K562 (cell line): Measurements from ENCODE around the gene WFIKKN2. TPM values are rescaled to one million over a fixed set of nuclear protein-coding genes. Genes with fewer than 3 reads are reported as not detected.

ENCODE experiments used
- CHD2 ChIP-seq: IDR thresholded peaks from 2 replicates; pipeline ENCODE4 v1.6.1; 2011; ENCODE audit warnings: low read depth, low read length
- CREM ChIP-seq: IDR thresholded peaks from 2 replicates; pipeline ENCODE4 v1.6.1; 2014; ENCODE audit warnings: antibody characterized with exemption, low read depth
- DMBX1 ChIP-seq: fragments of 250-450 bp; sonication (Bioruptor Pico); IDR thresholded peaks from 2 replicates; pipeline ENCODE4 v1.8.0; 2022; ENCODE audit warnings: inconsistent platforms, mild to moderate bottlenecking, moderate library complexity, borderline replicate concordance
- ERF ChIP-seq: fragments of 450-650 bp; formaldehyde crosslinking; IDR thresholded peaks from 2 replicates; pipeline ENCODE4 v1.4.0; 2020; ENCODE audit warnings: mild to moderate bottlenecking, mixed read lengths
- EZH2 ChIP-seq: IDR thresholded peaks from 2 replicates; pipeline ENCODE4 v1.6.1; 2012; ENCODE audit warnings: low read depth, mild to moderate bottlenecking, inconsistent platforms, low read length, borderline replicate concordance
- FOXO4 ChIP-seq: fragments of 450-650 bp; formaldehyde crosslinking; IDR thresholded peaks from 2 replicates; pipeline ENCODE4 v1.4.0; 2020; ENCODE audit warnings: mild to moderate bottlenecking, moderate library complexity
- GABPB2 ChIP-seq: fragments of 250-450 bp; sonication (Bioruptor Pico); conservative IDR thresholded peaks from 2 replicates; pipeline ENCODE4 v1.5.1; 2021; ENCODE audit warnings: mild to moderate bottlenecking
- GATAD2B ChIP-seq: fragments of 450-650 bp; IDR thresholded peaks from 2 replicates; pipeline ENCODE4 v1.6.1; 2017; ENCODE audit warnings: mild to moderate bottlenecking, borderline replicate concordance
- HOMEZ ChIP-seq: fragments of 250-450 bp; sonication (Bioruptor Pico); IDR thresholded peaks from 2 replicates; pipeline ENCODE4 v1.4.0; 2020; ENCODE audit warnings: mild to moderate bottlenecking, moderate library complexity
- KLF16 ChIP-seq: IDR thresholded peaks from 2 replicates; pipeline ENCODE4 v1.6.1; 2016; ENCODE audit warnings: antibody characterized with exemption
- L3MBTL2 ChIP-seq: fragments of 450-650 bp; IDR thresholded peaks from 2 replicates; pipeline ENCODE4 v1.6.1; 2016; ENCODE audit warnings: mild to moderate bottlenecking, moderate library complexity
- NFE2 ChIP-seq: IDR thresholded peaks from 2 replicates; pipeline ENCODE4 v1.6.1; 2014; ENCODE audit warnings: antibody characterized with exemption, low read depth
- PHF8 ChIP-seq: fragments of 200-600 bp; sonication (generic); IDR thresholded peaks from 2 replicates; pipeline ENCODE4 v1.6.1; 2012; ENCODE audit warnings: mixed run types, mild to moderate bottlenecking, inconsistent platforms, low read length, moderate library complexity, borderline replicate concordance
- POU5F1 ChIP-seq: fragments of 150-350 bp; IDR thresholded peaks from 2 replicates; pipeline ENCODE4 v1.6.1; 2014; ENCODE audit warnings: borderline replicate concordance, low read length, low read depth, mild to moderate bottlenecking; ENCODE audit not compliant: partially characterized antibody
- RBM15 ChIP-seq: fragments of 200-400 bp; formaldehyde crosslinking; IDR thresholded peaks from 2 replicates; pipeline ENCODE4 v1.6.1; 2018; ENCODE audit warnings: mild to moderate bottlenecking, low read length, moderate library complexity; ENCODE audit not compliant: insufficient read depth
- RREB1 ChIP-seq: fragments of 250-450 bp; sonication (Bioruptor Pico); IDR thresholded peaks from 2 replicates; pipeline ENCODE4 v1.4.0; 2020
- SMARCA5 ChIP-seq: fragments of 450-650 bp; IDR thresholded peaks from 2 replicates; pipeline ENCODE4 v1.6.1; 2016
- SRSF1 ChIP-seq: fragments of 200-400 bp; formaldehyde crosslinking; IDR thresholded peaks from 2 replicates; pipeline ENCODE4 v1.6.1; 2017; ENCODE audit warnings: mild to moderate bottlenecking, low read depth, low read length, moderate library complexity
- STAT5B ChIP-seq: fragments of 250-450 bp; sonication (Bioruptor Pico); IDR thresholded peaks from 2 replicates; pipeline ENCODE4 v1.8.0; 2021; ENCODE audit warnings: mild to moderate bottlenecking, inconsistent platforms
- TFAP4 ChIP-seq: sonication (generic); formaldehyde crosslinking; IDR thresholded peaks from 2 replicates; pipeline ENCODE4 v1.8.0; 2022; ENCODE audit warnings: missing genetic modification reagents, mild to moderate bottlenecking, moderate library complexity, borderline replicate concordance
- ZNF384 ChIP-seq: IDR thresholded peaks from 2 replicates; pipeline ENCODE4 v1.6.1; 2012; ENCODE audit warnings: low read depth, low read length, improper control_type of control experiment
- polyA plus RNA-seq, 8 experiments: library from polyadenylated mRNA; depleted of rRNA in 4 of 8; stranded (reverse) in 5 of 8; unstranded in 3 of 8; fragments of >200 nt; fragmentation: Nextera tagmentation in 2 of 8; fragmentation: Illumina TruSeq in 1 of 8; extraction: Ambion mirVana in 2 of 8; extraction: Trizol in 1 of 8; gene quantifications; 2 replicates each; pipeline versions ENCODE4 v1.2.1 to v1.2.3, GENCODE V29; 2011 to 2014; ENCODE audit warnings: inconsistent platforms in 1 of 8, missing spikeins in 1 of 8
- total RNA-seq, 7 experiments: library from RNA; depleted of rRNA in 6 of 7; stranded (reverse); fragments of >200 nt in 6 of 7; fragmentation: Illumina TruSeq in 2 of 7; extraction: Trizol in 2 of 7; gene quantifications; 2 replicates each; pipeline versions ENCODE4 v1.2.1 to v1.2.3, GENCODE V29; 2011 to 2021; ENCODE audit warnings: low replicate concordance in 1 of 7

WFIKKN2 gene
- total and polyA plus RNA-seq, 9 of the 15 experiments (the other 6 are each of a cell fraction or from before 2014, with no cell fraction given), result 0.07 TPM; not detected in 8

GRCh38 chr17:50831471-50831928 lies 3.9 kb upstream of the WFIKKN2 start (continued):
- TF ChIP-seq RBM15 (no peak), DMBX1 (CRISPR knock-in tag) (no peak), ZNF384 (peak; percentile 60), POU5F1 (no peak), HOMEZ (CRISPR knock-in tag) (no peak), SRSF1 (no peak), FOXO4 (CRISPR knock-in tag) (no peak), ERF (CRISPR knock-in tag) (no peak), GABPB2 (CRISPR knock-in tag) (no peak), STAT5B (CRISPR knock-in tag) (no peak), RREB1 (CRISPR knock-in tag) (no peak), KLF16 (no peak), GATAD2B (no peak), L3MBTL2 (peak; percentile 27; the same call in 1 of the 2 replicates), NFE2 (no peak), CREM (peak; percentile 43; the same call in 1 of the 2 replicates), TFAP4 (no peak), PHF8 (peak; percentile 17; the same call in 1 of the 2 replicates), CHD2 (no peak), EZH2 (no peak), SMARCA5 (no peak)
